Central memory CD4-positive, alpha-beta T cell (primary cell): ENCODE results near the gene PTPRM.

Experiments
- DNase-seq: peaks from one replicate; pipeline ENCODE4 v3.0.0; 2022

The PTPRM gene

DNA sequence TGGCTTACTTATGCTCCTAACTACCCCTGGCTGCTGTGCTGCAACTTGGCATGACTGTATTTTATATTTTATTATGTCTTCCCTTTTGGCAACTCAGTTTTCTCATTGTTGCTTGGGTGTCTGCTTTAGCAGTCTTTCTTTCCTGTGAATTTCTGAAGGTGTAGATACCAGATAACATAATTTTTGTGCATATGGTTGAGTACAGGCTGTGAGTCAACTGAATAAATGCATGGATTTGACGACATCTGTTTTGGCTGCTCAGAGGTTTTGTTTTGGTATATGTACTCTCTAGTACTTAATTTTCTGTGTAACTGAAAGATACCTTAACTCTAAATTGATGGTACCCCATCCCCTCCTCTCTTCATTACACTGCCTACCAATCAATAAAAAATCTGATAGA is 303.1 kb downstream of the PTPRM start:
- DNase-seq = no peak

DNA sequence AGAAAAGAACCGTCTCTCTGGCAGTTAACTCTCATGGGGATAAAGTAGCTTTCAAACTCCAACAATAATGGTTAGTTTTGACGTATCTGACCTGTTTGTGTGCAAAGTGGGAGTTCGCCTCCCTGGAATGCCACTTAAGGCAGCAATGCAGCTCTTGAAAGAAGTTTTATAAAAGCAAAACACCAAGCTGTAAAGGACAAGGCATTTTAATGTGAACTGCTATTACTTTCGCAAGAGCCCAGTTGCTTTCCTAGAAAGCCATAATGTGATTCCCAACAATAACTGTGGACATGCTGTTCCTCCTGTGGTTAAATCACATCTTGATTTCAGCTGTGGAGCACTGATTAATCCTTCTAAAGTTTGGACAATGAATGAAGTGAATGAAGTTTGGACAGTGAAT is 303.7 kb downstream of the PTPRM start:
- no peak for DNase-seq

DNA sequence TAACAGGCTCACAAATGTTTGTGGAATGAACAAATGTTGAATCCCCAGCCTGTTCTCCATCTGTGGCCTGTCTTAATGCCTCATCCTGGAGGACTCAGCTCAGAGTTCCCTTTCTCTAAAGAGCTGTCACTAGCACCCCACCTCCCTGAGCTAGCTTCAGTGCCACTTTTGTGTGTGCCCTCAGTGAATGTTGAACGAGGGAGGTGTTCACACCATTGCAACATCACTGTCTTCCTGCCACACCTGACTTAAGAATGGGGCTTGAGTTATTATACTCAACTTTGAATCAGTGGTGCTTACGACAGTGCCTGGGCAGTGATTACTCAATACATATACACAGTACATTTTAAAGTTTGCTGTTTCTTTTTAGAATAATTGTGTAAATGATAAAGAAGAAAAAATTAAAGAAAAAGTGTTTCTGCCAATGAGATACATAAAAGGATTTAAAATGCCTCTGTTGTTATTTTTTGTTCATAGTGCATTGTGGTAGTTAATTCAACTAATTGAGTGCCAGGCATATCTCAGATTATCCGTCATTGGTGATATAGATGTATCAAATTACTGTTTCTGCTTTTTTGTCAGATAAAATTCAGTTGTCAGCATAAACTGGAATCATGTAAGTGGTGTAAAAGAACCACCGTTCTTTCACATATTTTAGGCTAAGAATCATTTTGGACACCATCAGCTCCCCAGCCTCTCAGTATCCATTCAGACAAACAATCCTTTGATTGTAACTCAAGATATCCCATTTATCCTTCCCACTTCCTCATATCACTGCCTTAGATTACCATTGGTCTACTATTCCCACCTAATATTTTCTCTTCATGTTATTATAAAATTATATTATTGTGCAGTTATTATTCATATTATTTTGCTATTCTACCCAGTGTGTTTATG is 304.7 kb downstream of the PTPRM start:
- DNase-seq = no peak

DNA sequence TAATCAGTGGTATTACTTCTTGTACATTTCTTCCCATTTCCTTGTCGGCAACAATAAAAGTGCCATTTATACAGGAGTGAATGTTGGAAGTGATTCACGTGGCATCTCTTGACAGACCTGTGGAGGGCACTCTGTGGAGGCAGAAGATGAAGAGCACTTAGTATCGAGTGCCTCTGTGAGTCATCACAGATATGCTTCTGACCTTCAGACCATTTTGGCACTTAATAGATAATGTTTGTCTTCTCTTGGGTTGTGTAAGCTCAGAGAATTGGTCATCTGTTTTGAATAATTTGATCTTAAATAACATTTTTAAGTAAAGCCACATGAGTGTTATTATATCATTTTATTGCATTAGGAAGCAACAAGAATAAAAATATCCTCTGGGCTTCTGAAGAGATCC is 305.5 kb downstream of the PTPRM start:
- DNase-seq = no peak

DNA sequence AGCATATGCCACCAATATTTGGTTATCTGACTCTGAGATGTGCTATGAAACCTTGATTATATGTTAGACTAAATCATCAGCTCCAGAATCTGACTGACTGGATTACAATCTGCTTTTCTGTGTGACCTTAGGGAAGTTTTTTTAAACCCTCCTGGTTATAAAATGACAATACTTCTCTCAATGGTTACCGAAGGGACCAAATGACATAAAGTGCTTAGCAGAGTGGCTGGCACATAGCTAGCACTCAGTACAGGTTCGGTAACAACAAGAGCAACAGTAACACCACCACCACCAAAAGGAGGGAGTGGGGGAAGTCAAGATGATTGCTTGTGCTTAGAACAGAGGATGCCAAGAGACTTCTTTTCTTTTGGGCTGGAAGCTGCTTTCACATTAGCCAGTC is 306.2 kb downstream of the PTPRM start:
- no peak for DNase-seq

DNA sequence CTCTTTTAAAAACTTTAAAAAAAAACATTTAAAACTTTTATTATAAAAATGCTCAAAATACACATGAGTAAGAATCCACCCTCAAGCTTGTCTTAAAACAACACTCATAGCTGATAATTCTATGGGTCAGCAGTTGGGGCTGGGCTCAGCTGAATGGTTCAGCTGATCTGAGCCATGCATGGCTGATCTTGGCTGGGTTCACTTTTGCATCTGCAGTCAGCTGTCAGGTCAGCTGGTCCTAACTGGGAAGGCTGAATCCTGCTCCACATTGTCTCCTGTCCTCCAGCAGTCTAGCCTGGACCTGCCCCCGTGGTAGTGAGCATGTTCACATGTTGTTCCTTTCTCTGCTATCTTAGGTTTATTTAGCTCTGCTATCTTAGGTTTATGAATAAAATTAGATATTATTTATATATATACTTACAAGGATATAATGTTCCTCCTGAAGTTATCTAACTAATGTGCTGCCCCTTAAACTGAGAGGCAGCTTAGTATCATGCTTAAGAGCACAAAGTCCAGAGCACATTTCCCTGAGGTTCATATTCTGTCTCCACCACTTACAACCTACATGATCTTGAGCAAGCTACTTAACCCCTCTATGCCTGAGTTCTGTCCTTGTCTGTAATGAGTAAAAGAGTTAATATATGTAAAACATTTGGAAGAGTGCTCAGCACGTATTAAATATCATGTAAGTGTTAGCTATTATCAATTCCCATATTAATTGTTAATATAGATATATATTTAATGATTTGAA is 309.4 kb downstream of the PTPRM start:
- no peak for DNase-seq

DNA sequence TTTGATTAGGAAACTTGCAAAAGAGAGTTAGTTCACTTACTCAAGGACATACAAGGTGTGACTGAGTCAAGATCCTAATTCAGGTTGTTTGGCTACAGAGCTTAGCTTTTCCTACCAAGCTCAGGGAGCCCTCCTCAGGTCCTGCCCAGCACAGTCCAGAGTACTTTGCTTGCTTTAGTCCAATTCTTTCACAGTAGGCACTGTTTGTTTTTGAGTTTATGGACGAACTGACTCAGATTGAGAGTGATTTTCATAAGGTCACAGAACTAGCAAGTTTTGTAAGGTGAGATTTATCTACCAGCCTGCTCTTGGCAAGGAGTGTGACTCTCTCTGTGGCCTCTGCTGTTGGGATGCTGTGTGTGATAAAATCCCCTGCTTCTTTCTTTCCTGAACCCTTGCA is 310.5 kb downstream of the PTPRM start:
- DNase-seq = no peak

DNA sequence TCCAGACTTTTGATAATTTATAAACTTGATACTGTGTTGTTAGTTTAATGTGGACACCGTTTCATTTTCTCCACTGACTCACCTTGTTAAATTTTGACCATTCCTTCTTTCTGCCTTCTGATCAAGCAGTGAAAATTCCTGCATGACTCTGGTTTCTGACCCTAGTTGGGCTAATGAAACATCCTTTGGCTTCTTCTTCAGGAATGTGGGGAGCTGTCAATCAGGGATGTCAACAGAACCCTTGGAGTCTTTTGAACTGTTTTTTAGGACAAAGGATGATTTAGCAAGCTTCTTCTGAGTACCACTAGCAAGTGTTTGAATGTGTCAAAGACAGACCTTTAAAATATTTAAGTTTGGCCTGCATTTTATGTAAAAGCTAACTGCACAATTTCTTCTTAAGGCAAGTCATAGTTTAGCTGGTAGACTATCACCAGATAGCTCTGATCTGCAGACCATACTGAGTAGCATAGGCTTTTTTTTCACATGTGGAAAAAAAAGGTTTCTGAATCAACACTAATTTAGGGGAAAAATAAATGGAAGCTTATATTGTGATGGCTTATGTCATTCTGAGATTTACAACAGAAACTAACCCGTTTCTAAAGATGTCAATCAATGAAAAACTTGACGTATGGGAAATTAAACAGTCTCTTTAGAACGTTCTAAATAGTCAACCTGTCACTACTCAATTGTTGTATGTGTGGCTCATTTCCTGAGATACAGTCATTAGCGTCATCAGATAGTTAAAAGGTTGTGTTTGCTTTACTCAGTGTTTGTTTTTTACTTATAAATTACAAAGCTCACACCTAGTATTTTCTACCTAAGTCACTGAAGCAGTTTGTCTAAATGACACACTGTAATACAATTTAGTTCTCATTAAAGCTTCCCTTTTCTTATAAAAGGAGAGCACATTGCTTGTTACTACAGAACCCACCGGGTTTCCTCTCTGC is 311.4 kb downstream of the PTPRM start:
- DNase-seq = no peak

DNA sequence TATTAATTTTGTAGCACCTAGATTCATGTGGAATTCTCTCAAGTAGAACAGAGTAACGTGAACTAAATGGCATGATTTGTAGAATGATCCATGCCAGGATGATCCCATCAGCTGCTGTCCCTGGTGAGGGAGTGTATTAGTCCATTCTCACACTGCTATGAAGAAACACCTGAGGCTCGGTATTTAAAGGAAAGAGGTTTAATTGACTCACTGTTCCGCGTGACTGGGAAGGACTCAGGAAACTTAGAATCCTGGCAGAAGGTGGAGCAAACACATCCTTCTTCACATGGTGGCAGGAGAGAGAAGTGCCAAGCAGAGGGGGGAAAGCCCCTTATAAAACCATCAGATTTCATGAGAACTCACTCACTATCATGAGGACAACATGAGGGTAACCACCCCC is 312.6 kb downstream of the PTPRM start:
- DNase-seq = no peak

DNA sequence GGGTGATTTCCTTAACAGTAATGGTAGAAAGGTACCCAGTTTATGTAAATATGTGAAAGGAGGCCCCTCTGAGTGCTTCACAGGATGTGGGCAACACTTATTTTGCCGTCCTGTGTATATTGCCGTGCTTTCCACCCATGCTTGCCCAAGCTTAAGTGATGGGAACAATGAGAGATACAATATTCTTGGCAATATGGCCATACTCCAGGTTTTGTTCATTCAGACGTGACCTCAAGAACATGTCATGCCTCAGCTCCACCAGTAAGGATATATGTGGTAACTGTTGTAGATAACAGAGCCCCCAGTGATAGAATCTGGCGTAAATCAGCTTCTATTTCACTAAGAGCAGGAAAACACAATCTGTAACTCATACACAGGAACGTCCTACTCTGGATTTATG is 318.7 kb downstream of the PTPRM start:
- DNase-seq = no peak

DNA sequence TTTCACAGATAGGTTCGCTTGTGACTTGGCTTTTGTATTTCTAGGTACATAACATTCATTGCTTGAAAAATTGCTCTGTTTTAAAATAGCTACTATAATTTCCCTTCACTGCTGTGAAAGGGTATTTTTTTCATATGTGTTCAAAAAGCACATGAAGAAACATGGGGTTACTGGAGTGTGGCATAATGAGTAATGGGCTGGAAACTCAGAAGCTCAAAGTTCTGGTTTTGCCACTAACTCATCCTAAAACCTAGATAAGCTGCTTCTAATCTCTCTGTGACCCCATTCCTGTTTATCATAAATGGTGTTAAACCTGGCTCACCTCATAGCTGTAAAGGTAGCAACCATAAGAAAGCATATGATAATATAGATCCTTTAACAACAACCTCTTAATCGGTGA is 319.3 kb downstream of the PTPRM start:
- DNase-seq = no peak

DNA sequence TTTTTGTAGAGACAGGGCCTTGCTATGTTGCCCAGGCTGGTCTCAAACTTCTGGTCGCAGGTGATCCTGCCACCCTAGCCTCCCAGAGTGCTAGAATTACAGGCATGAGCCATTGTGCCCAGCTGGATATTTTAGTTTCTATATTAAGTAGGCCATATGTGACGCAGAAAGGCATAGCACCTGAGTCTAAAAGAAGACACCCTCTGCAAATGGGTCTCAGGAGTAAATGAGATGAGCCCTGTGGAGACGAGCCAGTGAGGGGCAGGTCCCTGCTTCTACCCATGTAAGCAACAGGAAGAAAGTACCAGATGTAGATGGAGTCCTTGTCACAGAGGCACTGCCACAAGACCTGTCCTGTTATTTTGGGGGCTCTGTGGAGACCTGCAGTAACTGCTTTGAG is 322.4 kb downstream of the PTPRM start:
- DNase-seq = no peak

DNA sequence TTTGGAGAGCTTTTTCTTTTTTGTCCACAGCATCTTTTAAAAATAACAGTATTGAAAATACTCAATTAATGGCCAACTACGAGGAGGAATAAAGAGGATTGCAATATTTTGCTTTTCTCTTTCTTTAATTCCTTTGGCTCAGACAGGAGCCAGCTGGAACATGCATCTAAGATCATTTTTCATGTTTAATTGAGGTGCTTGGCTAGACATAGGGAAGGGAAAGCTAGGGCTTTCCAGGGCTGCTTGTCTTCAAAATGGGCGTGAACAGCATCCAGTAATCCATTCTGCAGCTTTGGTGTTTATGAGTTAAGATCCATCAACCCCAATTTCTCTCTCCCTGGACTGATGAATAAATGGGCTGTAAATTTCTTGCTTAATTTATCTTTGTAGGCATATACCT is 323.0 kb downstream of the PTPRM start:
- DNase-seq = no peak

DNA sequence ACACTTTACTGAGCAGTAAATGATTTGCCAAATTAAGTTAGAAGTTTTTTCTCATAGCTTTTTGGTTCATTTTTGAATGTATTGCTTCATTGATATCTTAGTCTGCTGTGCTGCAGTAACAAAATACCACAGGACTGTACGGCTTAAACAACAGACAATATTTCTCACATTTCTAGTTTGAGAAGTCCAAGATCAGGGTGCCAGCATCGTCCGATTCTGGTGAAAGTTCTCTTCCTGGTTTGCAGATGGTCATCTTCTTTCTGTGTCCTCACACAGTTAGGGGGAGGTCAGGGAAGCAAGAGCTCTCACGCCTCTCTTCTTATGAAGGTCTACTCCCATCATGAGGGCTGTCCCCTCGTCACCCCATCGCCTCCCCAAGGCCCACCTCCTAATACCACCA is 325.4 kb downstream of the PTPRM start:
- no peak for DNase-seq

DNA sequence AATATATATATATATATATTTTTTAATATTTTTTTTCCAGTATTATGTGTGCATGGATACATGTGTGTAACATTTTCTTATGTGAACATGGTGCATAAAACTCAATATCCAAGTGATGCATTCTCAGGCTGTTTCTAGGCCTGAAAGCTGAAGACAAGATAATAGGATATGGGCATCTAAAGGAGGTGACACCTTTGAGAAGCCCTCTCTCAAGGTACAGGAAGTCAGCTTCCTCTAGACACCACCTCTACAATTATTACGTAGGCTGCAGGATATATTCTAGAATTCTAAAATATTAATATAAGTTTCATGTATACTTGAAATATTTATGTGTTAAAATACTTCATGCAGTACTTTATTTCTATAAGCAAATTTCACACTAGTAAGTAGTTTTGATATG is 327.5 kb downstream of the PTPRM start:
- DNase-seq = no peak

DNA sequence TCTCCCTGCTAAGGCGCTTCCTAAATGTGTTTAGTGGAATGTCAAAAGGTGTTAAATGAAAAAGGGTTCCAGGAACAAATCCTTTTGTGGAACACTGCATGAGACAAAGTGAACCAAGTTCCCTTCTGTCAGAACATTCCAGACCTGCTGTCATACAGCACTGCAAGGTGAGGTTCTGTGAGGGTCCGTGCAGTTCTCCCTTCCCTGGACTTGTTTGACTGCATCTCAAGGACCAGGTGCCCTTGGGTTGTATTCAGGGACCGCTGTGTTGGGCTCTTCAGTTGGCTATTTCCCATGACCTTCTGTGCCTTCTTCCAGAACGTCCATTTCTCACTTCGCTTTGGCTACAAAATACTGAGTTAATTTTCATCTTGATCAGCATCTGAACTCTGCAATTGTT is 328.2 kb downstream of the PTPRM start:
- DNase-seq = no peak

DNA sequence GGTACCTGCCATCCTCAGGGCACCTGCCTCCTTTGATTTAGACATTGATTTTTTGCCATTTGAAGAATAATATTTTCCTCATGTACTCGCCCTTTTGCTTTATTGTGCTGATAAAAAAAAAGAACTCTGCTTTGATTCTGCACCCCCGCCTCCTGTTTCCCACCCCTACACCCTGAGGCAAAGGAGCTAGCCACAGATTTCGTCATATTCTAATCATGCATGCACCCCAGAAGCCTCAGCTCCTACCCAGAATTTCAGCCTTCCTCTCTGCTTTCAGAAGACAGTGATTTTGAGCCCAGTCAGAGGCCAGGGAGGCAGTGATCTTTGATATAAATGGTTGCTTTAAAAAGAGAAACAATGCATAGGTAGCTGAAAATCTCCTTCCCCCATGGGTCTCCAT is 329.0 kb downstream of the PTPRM start:
- no peak for DNase-seq

DNA sequence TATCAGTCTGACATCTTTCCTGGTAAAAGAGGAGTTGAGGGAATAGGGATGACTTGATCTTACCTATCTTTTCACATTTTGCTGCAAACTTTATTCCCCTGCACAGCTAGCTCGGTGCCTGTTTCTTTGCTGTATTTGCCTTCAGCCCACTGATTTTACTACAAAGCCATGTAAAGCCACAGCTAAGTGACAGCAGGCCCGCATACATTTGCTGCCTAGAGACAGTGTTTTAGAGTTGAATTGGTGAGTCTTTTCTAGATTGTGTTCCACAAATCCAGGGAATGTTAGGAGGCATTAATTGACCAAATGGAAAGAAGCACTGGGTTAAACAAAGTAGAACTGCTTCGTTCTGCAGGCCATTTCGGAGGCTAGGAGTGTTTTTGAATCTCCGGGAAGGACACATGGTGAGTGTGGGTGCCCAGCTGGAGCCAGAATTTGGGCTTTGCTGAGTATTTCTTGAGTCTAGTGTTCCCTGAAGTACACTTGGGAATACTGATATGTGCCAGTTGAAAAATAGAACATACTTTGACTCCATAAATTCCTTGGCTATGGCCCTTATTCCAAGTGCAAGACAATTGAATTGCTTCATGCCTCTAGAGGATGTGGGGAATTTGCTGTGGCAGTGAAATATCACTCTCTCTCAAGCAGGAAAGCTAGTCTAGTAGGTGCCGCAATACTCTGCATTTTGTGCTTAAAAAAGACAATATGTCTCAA is 329.8 kb downstream of the PTPRM start:
- DNase-seq = no peak

DNA sequence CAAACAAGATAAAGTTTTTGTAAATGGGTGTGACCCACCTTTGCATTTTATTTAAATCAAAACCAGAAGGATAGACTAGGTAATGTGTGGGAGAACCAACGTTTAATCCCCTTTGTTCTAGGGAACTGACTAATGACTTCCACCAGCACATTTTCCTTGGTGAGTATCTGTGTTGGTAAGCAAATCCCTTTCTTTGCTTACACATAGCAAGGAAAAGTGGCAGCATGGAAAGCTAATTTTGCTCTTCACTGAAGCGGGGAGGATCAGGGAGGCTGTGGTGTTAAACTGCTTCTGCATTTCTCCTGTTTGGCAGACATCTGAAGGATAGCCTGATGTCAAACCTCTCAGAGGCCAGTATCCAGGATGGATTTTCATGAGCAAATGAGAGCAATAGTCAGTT is 331.1 kb downstream of the PTPRM start:
- no peak for DNase-seq

DNA sequence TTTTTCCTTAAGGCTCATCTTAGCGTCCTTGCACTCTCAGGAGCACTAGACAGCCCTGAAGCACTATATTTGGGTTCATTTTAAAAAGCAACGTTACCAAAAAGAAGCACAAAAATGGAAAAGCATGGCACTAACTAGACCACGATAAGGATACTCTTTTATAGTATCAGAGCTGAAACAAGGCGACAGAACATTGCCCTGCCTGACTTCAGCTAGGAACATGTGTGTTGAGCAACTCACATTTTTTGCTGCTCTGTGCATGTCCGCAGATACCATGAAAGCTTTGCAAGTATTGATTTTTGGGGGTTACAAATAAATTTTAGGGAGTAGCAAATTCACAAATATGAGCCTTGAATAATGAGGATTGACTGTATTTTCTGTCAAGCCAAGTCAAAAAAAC is 332.0 kb downstream of the PTPRM start:
- no peak for DNase-seq

DNA sequence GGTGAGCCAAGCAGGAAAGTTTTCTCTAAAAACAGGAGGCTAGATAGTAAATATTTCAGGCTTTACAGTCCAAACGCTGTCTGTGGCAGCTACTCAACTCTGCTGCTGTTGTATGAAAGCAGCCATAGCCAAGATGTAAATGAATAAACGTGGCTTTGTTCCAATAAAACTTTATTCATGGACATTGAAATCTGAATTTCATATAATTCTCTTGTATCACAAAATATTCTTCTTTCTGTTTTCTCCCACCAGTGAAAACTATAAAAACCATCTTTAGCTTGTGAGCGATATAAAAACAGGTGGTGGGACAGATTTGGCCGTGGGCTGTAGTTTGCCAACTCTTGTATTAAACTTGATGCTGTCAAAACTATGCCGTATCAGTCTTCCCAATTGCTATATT is 333.0 kb downstream of the PTPRM start:
- no peak for DNase-seq

DNA sequence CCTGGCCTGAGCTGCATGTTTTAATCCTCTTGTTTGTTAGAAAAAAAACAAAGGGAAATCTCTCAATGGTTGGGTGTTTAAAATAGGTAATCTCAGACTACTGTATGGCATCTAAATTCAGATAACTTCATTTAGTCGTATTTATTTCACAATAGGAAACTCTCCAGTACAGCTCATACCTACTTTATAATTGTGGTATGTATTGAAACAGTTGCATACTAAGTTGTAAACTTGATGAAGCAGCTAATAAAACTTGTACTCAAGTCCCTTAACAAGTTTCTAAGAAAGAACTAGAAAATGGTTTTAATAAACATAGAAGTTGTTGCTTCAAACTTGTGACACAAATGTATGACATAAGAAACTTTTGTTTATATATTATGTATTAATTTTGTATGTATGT is 334.5 kb downstream of the PTPRM start:
- DNase-seq = no peak
